CD4-positive, alpha-beta T cell treated with Interleukin-17A for 4 hours (primary cell): ENCODE results near the gene ELANE.
"Not testable (repeated sequence)": the region's sequence is repeated elsewhere in the genome, so short reads cannot be mapped to it uniquely, and the experiment has no call there.

ENCODE experiments used
- DNase-seq: peaks from one replicate; pipeline ENCODE4 v3.0.0-alpha.2; 2020; ENCODE audit warnings: mixed read lengths

ELANE gene

GRCh38 chr19:814152-815078 is 37.7 kb upstream of the ELANE start:
- DNase-seq = no peak

GRCh38 chr19:815079-815774 is 36.9 kb upstream of the ELANE start:
- no peak for DNase-seq

GRCh38 chr19:815775-816499 is 36.2 kb upstream of the ELANE start:
- no peak for DNase-seq

- no peak for DNase-seq
Measured at GRCh38 chr19:816500-816857, 35.6 kb upstream of the ELANE start.

- not testable (repeated sequence) for DNase-seq
Measured at GRCh38 chr19:820212-820611, 31.9 kb upstream of the ELANE start.

- DNase-seq = no peak
Measured at GRCh38 chr19:821231-821824, 30.8 kb upstream of the ELANE start.

- DNase-seq = no peak
Measured at GRCh38 chr19:821825-822503, 30.1 kb upstream of the ELANE start, which contains the start of gene PLPPR3. TSS of gene PLPPR3 (minus strand) at chr19:821955. CDS start at chr19:821559, 396 bp downstream.

- no peak for DNase-seq
Measured at GRCh38 chr19:823565-824121, 28.5 kb upstream of the ELANE start.

GRCh38 chr19:824885-825284 is 27.2 kb upstream of the ELANE start:
- no peak for DNase-seq

GRCh38 chr19:825897-826644 is 26.0 kb upstream of the ELANE start:
- no peak for DNase-seq

- no peak for DNase-seq
Measured at GRCh38 chr19:827314-827709, 24.8 kb upstream of the ELANE start.

- no peak for DNase-seq
Measured at GRCh38 chr19:827710-828321, 24.3 kb upstream of the ELANE start, which contains the start of gene AZU1. TSS of gene AZU1 (plus strand) at chr19:827837. CDS start at chr19:827847, 10 bp downstream.

- no peak for DNase-seq
Measured at GRCh38 chr19:829129-829758, 22.9 kb upstream of the ELANE start.

GRCh38 chr19:831407-832369 is 20.4 kb upstream of the ELANE start:
- no peak for DNase-seq

- DNase-seq = no peak
Measured at GRCh38 chr19:834216-834615, 17.9 kb upstream of the ELANE start.

GRCh38 chr19:835210-835810 is 16.8 kb upstream of the ELANE start:
- DNase-seq = no peak

GRCh38 chr19:840519-841206 is 11.4 kb upstream of the ELANE start, which contains the start of gene PRTN3:
TSS of gene PRTN3 (plus strand) at chr19:840999. CDS start at chr19:841009, 10 bp downstream.
- DNase-seq = no peak

GRCh38 chr19:842802-843179 is 9.3 kb upstream of the ELANE start:
- not testable (repeated sequence) for DNase-seq
